HG03095 (cell line): ENCODE results near the gene CCDC66.

Source experiments
- ATAC-seq: cut with Tn5 transposase; IDR thresholded peaks from one replicate; pipeline ENCODE4 v1.9.1; 2021; ENCODE audit warnings: moderate library complexity; ENCODE audit not compliant: unreplicated experiment

CCDC66 gene

GRCh38 chr3:56620371-56620770 lies 63.4 kb downstream of the CCDC66 start:
- no peak for ATAC-seq

- ATAC-seq, result no peak
Measured at GRCh38 chr3:56621681-56622080, 64.7 kb downstream of the CCDC66 start.

GRCh38 chr3:56622381-56622780 lies 65.4 kb downstream of the CCDC66 start:
- no peak for ATAC-seq

GRCh38 chr3:56624725-56625124 lies 67.8 kb downstream of the CCDC66 start:
- ATAC-seq, result no peak

GRCh38 chr3:56629047-56629446 lies 72.1 kb downstream of the CCDC66 start:
- no peak for ATAC-seq

GRCh38 chr3:56629451-56629850 lies 72.5 kb downstream of the CCDC66 start:
- ATAC-seq, result no peak

- ATAC-seq, result no peak
Measured at GRCh38 chr3:56630966-56631365, 74.0 kb downstream of the CCDC66 start.

- ATAC-seq, result no peak
Measured at GRCh38 chr3:56633181-56633580, 76.2 kb downstream of the CCDC66 start.

- ATAC-seq, result no peak
Measured at GRCh38 chr3:56633602-56634535, 76.9 kb downstream of the CCDC66 start.

GRCh38 chr3:56645407-56645806 lies 88.4 kb downstream of the CCDC66 start:
- ATAC-seq, result no peak

- ATAC-seq, result no peak
Measured at GRCh38 chr3:56654460-56654859, 97.5 kb downstream of the CCDC66 start.

- no peak for ATAC-seq
Measured at GRCh38 chr3:56655709-56656108, 98.7 kb downstream of the CCDC66 start.

- no peak for ATAC-seq
Measured at GRCh38 chr3:56664823-56665222, 107.8 kb downstream of the CCDC66 start.

- ATAC-seq, result no peak
Measured at GRCh38 chr3:56667973-56668579, 111.1 kb downstream of the CCDC66 start.
